Parathyroid adenoma (tissue), 2 donors: ENCODE measurements around the gene CKS1B.
A peak's percentile ranks its signal among the peaks of the same experiment; 100 is the strongest.

Source experiments
- H2AFZ ChIP-seq: fragments of 300-600 bp; sonication (generic); one replicate; pipeline ENCODE4 v1.7.0; 2017; ENCODE audit warnings: antibody characterized with exemption, mild to moderate bottlenecking
- H3K27ac ChIP-seq: fragments of 300-600 bp; sonication (generic); one replicate; pipeline ENCODE4 v1.7.0; 2017
- H3K27me3 ChIP-seq: fragments of 300-600 bp; sonication (generic); one replicate; pipeline ENCODE4 v1.7.0; 2017; ENCODE audit warnings: low read length; ENCODE audit not compliant: control insufficient read depth, insufficient read depth
- H3K36me3 ChIP-seq: fragments of 300-600 bp; sonication (generic); one replicate; pipeline ENCODE4 v1.7.0; 2017; ENCODE audit warnings: low read length; ENCODE audit not compliant: control insufficient read depth, insufficient read depth
- H3K4me1 ChIP-seq: fragments of 300-600 bp; sonication (generic); one replicate; pipeline ENCODE4 v1.7.0; 2017; ENCODE audit warnings: control low read depth
- H3K4me2 ChIP-seq: fragments of 300-600 bp; sonication (generic); one replicate; pipeline ENCODE4 v1.7.0; 2017; ENCODE audit warnings: low read length
- H3K4me3 ChIP-seq: fragments of 300-600 bp; sonication (generic); one replicate; pipeline ENCODE4 v1.7.0; 2017; ENCODE audit warnings: low read depth, low read length
- H3K79me2 ChIP-seq: fragments of 300-600 bp; sonication (generic); one replicate; pipeline ENCODE4 v1.7.0; 2017; ENCODE audit warnings: control low read depth
- H3K9ac ChIP-seq: fragments of 300-600 bp; sonication (generic); one replicate; pipeline ENCODE4 v1.7.0; 2017; ENCODE audit warnings: mild to moderate bottlenecking
- H3K9me3 ChIP-seq: fragments of 300-600 bp; sonication (generic); one replicate; pipeline ENCODE4 v1.7.0; 2017; ENCODE audit warnings: low read length; ENCODE audit not compliant: control insufficient read depth
- TF ChIP-seq, protein P1 (sequence below): fragments of 300-600 bp; sonication (generic); IDR thresholded peaks from one replicate; pipeline ENCODE4 v1.7.0; 2017; ENCODE audit warnings: antibody characterized with exemption, mild to moderate bottlenecking
- donor health status: primary hyperparathyroidism.

Gene CKS1B

DNA sequence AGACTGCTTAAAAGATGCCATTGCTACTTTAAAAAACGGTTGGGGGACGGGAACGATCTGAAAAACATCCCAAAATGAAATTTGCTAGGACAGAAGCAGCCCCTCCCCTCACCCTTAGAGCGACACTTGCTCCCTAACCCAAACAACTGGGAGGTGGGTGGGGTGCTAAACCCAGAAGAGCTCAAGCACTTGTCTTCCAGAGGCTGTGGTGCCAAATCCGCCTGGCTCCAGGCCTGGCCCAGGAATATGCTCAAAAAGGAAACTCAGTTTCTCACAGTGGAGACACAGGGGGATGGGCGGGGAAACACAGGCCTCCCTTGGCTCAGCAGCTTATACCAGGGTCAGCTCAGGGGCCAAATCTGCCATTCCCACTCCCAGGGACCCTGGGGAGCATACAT lies 17.9 kb upstream of the CKS1B start:
- Histone ChIP-seq H3K4me2 (peak overlapping the region; percentile 85), H3K4me1 (peaks cover 17% of the 10 kb centered on the region), H3K27me3 (no peaks in the 10 kb centered on the region), H3K9ac (no peak overlapping the region), H3K9me3 (no peaks in the 10 kb centered on the region), H3K27ac (no peak overlapping the region), H3K36me3 (no peaks in the 10 kb centered on the region), H3K4me3 (peak overlapping the region; percentile 85), H2AFZ (no peak overlapping the region), H3K79me2 (no peaks in the 10 kb centered on the region)
- TF ChIP-seq, protein P1, sequence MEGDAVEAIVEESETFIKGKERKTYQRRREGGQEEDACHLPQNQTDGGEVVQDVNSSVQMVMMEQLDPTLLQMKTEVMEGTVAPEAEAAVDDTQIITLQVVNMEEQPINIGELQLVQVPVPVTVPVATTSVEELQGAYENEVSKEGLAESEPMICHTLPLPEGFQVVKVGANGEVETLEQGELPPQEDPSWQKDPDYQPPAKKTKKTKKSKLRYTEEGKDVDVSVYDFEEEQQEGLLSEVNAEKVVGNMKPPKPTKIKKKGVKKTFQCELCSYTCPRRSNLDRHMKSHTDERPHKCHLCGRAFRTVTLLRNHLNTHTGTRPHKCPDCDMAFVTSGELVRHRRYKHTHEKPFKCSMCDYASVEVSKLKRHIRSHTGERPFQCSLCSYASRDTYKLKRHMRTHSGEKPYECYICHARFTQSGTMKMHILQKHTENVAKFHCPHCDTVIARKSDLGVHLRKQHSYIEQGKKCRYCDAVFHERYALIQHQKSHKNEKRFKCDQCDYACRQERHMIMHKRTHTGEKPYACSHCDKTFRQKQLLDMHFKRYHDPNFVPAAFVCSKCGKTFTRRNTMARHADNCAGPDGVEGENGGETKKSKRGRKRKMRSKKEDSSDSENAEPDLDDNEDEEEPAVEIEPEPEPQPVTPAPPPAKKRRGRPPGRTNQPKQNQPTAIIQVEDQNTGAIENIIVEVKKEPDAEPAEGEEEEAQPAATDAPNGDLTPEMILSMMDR = no peak

DNA sequence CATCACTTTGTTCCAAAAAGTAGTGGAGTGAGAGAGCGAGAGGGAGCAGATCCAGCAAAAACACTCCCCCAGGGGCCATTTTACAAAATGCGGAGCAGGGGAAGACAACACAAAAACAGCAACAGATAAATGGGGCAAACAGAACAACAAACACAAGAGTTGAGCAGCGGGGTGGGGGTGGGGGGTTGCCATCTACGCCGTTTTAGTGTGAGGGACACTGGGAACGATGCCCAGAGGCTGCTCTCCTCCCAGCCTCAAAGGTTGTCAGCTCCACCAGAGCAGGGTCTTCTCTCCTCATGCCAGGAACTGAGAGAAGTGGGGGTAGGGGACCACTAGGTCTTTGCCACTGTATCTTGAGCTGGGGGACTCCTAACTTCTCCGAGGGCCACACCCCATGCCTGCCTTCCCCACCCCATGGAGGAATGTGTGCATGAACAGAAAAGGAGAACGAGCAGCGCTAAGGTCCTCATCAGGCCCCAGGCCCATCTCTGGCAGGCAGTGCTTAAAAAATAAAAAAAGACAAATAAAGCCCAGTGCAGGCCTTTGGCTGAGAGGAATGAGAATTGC lies 17.3 kb upstream of the CKS1B start:
- Histone ChIP-seq H3K4me3 (no peak overlapping the region), H3K9ac (no peak overlapping the region), H3K4me1 (peaks cover 17% of the 10 kb centered on the region)

DNA sequence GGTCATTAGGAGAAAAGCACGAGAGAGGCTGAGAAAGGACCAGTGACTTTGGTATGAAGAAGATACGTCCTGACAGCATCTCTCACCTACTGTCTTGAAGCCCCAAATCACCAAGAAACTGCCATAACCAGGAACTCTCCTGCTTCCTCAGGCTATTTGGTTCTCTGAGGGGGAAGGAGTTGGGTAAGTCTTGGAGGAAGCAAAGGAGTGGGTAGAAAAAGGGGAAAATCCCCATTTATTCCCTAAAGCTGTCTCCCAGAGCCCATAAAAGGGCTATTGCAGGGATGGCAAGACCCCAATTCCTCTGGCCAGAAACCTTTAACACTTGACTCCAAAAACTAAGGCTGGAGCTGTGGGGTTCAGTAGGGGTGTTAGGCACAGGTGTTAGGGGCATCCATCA lies 16.4 kb upstream of the CKS1B start:
- Histone ChIP-seq H3K9ac (no peak overlapping the region), H3K36me3 (no peaks in the 10 kb centered on the region), H3K27me3 (no peaks in the 10 kb centered on the region), H3K4me2 (no peak overlapping the region), H3K4me1 (peaks cover 17% of the 10 kb centered on the region), H2AFZ (no peak overlapping the region), H3K27ac (no peak overlapping the region), H3K4me3 (no peak overlapping the region), H3K79me2 (no peaks in the 10 kb centered on the region), H3K9me3 (no peaks in the 10 kb centered on the region)
- TF ChIP-seq, protein P1 = no peak

More for the DNA sequence above, 17.3 kb upstream of the CKS1B start:
- Histone ChIP-seq H3K9me3 (no peaks in the 10 kb centered on the region), H3K27me3 (no peaks in the 10 kb centered on the region), H3K79me2 (no peaks in the 10 kb centered on the region), H2AFZ (no peak overlapping the region), H3K27ac (no peak overlapping the region), H3K4me2 (no peak overlapping the region), H3K36me3 (no peaks in the 10 kb centered on the region)
- TF ChIP-seq, protein P1 = no peak

DNA sequence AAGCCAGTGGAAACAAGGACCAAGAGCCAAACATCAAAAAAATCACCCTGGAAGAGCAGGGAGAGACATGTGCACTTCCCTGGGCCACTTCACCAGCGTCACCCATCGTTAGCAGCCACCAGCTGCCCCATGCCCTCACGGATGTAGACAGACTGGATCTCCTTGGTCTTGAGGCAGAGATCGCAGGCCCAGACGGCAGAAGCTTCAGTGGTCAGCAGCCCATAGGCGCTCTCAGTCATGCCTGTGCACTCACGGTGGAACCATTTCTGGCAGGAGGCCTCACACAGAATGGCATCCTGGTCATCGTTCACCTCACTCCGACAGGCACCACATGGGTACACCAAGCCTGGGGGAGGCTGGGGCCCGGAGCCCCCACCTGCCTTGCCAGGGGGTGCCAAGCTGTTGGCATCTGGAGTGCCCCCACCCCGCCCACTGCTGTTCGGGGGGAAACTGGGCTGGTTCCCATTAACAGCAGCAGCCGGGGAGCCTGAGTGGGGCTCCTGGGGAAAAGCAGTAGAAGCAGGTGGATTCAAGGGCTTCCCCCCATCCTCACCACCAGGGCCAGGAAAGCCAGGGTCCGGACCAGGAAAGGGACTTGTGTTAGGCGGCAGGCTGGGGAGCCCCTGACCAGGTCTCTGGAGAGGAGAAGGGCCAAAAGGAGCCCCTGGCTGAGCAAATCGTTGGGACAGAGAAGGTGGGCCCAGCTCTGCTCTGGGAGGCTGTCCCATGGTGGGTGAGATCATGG lies 15.6 kb upstream of the CKS1B start:
- Histone ChIP-seq H3K4me3 (no peak overlapping the region), H3K27ac (no peak overlapping the region)

More for the DNA sequence above, 15.6 kb upstream of the CKS1B start:
- peak overlapping the region; percentile 33 for H3K4me2 ChIP-seq
- no peak overlapping the region for H3K9ac ChIP-seq
- H3K36me3 ChIP-seq = no peaks in the 10 kb centered on the region
- no peaks in the 10 kb centered on the region for H3K79me2 ChIP-seq
- H3K9me3 ChIP-seq = no peaks in the 10 kb centered on the region
- H2AFZ ChIP-seq = no peak overlapping the region
- TF ChIP-seq, protein P1 = no peak
- H3K4me1 ChIP-seq = peaks cover 17% of the 10 kb centered on the region
- H3K27me3 ChIP-seq = no peaks in the 10 kb centered on the region
